HG03103 (cell line): ENCODE results near the gene PPDPF.

ENCODE experiments used
- ATAC-seq: cut with Tn5 transposase; IDR thresholded peaks from one replicate; pipeline ENCODE4 v1.9.1; 2021; ENCODE audit warnings: low read depth; ENCODE audit not compliant: unreplicated experiment

PPDPF gene

DNA sequence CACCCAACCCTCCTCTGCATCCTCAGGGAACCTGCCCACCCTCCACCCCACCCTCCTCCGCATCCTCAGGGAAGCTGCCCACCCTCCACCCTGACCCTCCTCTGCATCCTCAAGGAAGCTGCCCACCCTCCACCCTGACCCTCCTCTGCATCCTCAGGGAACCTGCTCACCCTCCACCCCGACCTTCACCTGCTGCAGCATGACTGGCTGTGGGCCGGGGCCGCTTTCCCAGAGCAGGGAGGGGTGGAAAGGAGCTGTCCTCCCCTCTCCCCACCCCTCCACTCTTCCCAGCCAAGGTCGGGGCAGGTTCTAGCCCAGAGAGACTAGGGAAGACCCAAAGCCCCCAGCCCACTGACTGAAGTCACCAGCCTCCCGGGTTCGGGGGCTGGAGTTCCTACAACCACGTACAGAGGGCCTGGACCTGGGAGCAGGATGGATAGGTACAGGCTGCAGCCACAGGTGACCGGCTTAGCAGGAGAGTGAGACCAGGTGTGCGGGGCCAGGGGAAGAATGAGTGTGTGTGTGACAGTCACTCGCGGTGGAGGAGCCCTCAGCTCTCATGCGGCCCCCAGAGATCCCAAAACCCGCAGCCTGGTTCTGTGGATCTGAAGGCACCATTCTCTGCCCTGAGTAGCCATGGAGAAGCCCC is 33.3 kb upstream of the PPDPF start:
- ATAC-seq: no peak

DNA sequence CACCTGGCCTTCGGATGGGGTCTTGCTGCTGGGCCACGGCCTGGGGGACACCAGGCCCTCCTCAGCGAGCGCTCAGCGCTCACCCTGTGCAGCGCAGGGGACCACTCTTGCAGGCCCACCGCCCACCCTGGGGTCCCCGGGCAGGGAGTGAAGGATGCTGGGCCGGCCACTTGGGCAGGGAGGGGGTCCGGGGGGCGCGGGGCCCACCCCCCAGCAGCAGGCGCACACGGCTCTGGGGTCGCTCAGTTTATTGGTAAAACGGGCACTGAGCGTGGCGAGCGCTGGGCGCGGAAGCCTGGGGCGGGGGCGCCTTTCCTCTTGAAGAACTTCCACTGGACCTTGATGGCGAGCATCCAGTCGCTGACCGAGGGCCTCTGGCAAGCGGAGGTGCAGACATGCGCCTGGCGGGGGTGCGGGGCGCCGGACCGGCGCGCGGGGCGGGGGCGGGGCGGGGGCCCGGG is 32.8 kb upstream of the PPDPF start:
- no peak for ATAC-seq

DNA sequence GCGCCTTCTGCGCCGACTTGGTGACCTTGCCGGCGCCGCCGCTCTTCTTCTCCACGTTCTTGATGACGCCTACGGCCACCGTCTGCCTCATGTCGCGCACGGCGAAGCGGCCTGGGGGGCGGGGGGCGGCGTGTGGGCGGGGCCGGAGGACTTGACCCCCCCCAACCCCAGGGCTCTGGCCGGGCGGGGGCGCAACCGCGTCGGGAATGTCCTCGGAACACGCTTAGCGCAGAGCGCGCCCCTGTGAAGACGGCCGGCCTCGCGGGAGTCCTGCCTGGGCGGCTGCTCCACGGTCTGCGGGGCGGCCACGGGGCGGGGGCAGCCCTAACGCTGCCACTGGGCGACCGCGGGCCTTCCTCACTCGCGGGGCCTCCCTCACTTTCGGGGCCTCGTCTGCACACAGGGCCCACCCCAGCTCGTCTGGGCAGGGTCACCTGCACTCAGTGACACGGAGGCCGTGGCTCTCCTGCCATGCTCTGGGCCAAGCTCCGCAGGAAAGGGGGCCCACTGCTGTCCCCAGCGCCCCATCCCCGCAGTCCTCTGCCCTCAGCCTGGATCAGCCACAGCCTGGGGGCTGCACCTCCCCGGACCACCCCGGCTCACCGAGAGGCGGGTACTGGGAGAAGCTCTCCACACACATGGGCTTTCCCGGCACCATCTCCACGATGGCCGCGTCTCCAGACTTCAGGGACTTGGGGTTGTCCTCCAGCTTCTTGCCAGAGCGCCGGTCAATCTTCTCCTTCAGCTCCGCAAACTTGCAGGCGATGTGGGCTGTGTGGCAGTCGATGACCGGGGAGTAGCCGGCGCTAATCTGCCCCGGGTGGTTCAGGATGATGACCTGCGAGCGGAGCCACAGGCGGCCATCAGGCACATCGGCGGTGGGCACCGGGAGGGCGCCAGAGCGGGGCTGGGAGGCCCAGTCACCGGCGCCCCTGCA is 32.0 kb upstream of the PPDPF start:
- ATAC-seq: no peak

DNA sequence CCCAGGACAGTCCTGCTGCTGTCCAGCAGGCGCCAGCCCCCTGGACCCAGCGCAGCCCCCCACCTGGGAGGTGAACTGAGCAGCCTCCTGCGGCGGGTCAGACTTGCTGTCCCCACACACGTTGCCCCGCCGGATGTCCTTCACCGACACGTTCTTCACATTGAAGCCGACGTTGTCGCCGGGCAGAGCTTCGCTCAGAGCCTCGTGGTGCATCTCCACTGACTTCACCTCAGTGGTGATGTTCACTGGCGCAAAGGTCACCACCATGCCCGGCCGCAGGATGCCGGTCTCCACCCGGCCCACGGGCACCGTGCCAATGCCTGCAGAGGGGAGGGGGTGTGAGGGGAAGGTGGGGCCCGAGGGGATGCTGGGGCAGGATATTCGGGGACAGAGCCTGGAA is 30.1 kb upstream of the PPDPF start:
- no peak for ATAC-seq

DNA sequence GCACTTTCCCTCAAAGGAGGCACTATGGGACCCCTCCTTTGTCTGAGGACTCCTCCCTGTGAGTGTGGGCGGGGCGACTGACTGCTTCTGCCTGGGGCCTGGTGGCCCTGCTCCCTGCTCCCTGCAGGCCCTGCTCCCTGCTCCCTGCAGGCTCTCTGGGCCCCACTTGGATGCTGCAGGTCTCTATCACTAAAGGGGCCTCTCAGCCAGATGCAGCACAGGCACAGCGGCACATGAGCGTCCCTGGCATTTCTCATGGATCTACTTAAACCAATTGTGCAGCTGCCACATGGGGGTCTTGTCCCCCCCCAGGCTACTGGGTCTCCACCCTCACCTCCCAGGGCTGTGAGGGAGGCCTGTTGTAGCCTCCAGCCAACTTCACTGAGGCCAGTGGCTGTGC is 29.5 kb upstream of the PPDPF start:
- no peak for ATAC-seq

DNA sequence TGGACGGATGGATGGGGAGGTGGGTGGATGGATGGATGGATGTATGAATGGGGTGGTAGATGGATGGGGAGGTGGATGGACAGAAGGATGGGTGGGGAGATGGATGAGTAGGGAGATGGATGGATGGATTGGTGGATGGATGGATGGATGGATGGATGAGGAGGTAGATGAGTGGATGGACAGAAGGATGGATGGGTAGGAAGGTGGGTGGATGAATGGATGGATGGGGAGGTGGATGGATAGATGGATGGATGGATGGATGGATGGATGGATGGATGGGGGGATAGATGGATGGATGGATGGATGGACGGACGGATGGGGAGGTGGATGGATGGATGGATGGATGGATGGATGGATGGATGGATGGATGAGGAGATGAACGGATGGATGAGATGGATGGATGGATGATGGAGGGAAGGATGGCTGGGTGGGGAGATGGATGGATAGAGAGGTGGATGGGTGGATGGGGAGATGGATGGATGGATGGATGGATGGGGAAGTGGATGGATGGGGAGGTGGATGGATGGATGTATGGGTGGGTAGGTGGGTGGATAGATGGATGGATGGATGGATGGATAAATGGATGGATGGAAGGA is 28.8 kb upstream of the PPDPF start:
- no peak for ATAC-seq

DNA sequence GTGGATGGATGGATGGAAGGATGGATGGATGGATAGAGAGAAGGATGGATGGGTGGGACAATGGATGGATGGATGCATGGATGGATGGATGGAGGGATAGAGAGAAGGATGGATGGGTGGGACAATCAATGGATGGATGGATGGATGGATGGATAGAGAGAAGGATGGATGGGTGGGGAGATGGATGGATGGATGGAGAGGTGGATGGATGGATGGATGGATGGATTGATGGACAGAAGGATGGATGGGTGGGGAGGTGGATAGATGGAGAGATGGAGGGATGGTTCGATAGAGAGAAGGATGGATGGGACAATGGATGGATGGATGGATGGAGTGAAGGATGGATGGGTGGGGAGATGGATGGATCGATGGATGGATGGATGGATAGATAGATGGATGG is 28.0 kb upstream of the PPDPF start:
- no peak for ATAC-seq

DNA sequence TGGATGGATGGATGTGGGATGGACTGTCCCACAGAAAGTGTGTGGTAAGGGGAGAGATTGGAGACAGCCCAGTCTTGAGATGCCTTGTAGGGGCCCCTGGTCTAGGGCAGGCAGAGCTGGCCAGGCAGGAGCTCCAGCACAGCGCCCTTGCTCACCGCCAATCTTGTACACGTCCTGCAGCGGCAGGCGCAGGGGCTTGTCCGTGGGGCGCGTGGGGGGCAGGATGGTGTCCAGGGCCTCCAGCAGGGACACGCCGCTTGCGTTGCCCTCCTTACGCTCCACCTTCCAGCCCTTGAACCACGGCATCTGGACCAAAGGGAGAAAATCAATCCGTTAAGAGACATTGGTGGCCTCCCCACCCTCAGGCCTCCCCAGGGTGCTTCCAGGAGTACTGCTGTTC is 27.6 kb upstream of the PPDPF start:
- ATAC-seq: no peak

DNA sequence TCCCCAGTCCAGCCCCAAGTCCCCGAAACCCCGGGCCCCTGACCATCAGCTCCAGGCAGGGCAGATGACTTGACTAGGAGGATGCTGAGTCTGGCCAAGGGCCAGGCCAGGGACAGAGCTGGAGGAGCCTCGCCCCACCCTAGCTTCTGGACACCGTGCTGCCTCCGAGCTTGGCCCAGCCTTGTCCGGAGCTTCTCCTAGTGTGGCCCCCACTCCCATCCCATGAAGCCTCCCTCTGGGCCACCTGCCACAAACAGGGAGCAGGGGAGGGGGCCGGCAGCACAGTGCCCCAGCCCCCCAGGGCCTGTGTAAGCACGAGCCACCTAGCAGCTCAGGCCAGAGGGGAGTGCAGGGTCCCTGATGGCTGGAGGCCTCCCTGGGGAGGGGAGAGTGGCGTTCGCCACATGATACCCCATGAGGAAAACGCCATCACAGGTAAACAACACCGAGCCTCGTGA is 27.0 kb upstream of the PPDPF start:
- no peak for ATAC-seq

DNA sequence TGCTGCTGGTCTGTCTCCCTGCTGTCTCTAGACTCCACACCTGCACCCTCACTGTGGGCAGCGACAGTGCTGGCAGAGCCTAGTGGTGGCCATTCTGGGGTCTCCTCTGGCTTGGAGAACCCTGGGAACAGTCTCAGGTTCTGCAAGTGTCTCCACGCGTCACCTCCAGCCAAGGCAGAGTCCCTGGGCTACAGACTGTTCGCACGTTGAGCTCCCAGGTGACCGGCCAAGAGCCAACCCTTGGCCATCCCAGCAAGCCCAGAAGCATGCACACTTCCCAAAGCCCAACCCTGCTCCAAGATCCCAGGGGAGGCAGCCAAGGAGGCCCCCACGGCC is 26.5 kb upstream of the PPDPF start:
- ATAC-seq: no peak

DNA sequence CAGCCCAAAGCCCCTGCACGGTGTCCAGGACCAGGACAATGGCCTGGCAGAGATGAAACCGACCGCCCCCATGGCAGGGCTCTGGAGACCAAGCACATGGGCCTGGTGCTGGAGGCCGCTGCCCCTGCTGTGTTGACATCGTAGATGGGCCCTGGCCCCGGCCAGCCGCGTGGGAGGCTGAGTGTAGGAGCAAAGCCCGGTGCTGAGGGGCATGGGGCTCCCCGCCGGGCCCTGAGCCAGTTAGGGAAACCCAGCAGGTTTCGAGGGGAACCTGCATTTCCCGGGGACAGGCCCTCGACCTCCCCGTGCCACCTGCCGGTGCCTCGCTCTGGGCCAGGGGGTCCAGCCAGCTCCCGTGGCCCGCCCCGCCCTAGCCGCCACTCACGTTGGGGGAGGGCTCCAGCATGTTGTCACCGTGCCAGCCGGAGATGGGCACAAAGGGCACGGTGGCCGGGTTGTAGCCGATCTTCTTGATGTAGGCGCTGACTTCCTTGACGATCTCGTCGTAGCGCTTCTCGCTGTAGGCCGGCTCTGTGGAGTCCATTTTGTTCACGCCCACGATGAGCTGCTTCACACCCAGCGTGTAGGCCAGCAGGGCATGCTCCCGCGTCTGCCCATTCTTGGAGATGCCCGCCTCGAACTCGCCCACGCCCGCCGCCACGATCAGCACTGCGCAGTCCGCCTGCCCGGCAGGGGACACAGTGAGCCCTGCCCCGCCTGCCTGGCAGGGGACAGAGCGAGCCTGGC is 26.0 kb upstream of the PPDPF start:
- no peak for ATAC-seq

DNA sequence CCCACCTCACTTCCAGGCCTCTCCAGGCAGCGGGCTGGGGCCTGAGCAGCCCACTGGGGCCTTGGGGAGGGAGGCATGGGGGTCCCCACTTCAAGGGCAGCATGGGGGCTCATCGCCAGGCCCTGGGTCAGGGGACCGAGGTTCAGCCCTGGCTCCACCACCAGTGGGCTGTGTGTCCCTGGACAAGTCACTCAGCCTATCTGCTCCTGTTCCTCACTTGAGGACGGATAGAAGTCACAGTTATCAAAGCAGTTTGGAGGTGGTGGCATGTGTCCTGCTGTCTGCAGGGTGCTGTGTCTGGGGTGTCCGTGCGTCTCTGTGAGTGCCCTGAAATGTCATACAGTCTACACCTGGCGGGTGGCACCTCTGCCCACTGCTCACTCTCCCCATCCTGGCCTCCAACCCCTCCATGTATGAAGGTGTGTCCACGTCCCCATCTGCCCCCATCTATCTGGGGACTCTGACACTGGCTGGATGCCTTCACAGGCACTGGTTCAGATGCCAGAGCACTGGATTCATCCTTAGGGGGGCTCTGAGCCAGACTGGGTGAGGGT is 25.3 kb upstream of the PPDPF start:
- ATAC-seq: no peak

DNA sequence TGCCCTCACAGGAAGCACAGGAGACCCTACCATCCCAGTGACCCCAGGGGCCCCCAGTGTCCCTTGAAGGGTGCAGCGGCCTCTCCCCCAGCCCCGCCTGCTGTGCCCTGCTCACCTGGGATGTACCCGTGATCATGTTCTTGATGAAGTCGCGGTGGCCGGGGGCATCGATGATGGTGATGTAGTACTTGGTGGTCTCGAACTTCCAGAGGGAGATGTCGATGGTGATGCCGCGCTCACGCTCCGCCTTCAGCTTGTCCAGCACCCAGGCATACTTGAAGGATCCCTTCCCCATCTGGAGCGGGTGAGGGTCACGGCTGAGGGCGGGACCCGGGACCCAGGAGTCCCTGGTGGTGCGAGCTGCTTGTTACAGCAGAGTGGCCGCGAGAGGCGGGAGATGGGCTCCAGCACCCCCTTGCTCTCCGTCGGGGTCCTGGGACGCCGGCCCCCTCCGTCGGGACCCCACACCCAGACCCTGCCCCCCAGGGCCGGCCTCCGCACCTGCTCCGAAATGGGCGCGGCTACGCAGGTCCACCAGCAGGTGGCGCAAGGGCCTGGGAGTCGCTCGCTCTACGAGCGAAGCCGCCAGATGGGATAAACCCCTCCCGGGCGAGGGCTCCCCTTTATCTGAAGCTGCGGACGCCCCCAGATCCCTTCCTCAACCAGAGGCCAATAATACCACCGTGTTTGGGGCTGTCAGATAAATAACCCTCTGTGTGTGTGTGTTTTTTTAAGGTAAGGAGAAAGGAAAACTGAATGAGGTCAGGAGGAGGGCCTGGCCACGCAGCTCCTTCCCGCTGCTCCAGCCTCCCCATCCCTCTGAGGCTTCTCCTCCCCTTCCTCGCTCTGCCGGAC is 24.6 kb upstream of the PPDPF start:
- no peak for ATAC-seq

DNA sequence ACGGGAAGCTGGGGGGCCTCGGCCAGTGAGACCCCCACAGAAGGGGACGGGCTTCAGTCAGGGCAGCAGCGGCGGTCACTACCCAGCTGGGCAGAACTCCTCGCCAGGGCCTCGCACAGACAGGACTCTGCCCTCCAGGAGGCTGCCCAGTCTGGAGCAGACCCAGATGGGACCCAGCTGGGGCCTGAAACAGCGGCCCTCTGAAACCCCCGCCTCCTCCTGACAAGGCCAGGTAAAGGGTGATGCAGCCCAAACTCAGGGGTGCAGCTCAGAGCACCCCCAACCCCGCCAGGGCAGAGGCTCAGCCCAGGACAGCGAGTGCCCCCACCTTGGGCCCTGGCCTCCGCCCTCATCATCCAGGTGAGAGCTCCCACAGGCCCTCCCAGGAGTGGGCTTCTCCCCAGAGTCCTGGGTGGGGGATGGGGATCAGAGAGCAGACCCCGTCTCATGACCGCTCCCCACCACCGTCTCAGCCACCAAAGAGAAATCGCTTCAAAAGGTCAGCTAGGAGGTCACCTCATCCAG is 23.9 kb upstream of the PPDPF start:
- ATAC-seq: no peak

DNA sequence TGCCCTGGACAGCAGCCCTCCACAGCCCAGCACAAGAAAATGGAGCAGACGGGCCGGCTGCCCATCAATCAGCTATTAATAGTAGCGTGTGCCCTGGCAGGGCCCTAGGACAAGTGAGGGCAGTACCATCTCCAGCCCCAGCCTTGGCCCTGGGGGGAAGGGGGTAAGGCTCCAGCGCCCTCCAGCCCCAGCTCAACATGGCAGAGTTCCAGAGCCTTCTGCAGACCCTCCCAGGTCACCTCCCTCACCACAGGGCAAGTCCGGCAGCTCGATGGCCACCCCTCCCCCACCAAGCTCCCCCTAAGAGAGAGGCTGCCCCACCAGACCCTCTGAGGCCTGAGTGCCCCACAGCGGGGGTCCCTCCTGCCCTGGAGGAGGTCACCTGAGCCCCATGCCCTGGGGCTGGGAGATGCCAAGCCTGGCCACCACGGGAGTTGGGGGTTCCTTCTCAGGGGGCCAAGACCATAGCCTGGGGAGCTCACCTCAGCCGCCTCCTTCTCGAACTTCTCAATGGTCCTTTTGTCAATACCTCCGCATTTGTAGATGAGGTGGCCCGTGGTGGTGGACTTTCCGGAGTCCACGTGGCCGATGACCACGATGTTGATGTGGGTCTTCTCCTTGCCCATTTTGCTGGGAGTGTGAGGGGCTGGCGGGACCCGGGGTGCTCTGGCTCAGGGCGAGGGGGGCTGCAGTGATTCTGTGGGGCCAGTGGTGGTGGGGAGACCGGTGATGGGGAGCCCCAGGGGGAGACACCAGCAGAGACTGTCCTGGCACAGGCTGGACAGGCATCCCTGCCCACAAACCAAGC is 23.2 kb upstream of the PPDPF start:
- no peak for ATAC-seq

DNA sequence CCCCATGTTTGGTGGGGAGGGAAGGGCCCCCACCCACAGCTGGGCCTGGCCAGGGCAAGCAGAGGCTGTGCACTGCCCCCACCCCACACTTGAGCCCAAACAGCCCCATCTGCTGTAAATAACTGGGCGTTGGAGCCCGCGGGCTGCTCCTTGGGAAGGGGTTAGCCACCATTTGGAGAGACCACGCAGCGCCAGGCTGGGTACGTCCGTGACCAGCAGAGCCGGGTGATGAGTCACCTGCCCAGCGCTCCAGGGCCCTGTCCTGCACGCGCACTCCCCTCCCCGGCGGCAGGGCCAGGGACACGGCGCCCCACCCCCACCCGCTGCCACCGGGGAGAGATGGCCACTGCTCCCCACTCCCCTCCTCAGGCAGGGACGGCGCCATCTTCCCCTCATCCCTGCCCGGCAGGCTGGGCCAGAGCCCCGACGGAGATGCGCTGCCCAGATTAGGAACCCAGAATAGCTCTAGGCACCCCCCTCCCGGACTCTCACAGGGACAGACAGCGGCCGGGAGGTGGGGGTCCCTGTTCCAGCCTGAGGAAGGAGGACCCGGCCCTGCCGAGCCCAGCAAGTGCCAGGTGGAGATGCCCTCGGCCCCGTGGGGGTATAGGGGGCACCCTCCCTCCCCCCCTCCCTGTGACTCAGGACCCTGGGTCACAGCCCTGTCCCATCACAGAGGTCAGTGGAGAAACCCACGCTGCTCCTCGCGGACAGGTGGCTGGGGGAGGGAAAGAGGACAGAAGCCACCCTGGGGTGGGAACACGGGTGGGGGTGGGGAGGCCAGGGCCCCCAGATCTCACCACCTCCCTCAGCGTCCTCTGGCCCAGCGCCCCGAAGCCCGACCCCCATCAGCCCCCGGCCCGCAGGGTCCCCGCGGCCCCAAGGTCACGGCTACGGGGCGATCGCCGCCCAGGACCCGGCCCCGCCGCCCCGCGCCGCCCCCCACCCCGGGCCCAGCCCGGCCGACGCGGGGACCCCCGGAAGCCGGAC is 22.3 kb upstream of the PPDPF start:
- ATAC-seq: no peak

DNA sequence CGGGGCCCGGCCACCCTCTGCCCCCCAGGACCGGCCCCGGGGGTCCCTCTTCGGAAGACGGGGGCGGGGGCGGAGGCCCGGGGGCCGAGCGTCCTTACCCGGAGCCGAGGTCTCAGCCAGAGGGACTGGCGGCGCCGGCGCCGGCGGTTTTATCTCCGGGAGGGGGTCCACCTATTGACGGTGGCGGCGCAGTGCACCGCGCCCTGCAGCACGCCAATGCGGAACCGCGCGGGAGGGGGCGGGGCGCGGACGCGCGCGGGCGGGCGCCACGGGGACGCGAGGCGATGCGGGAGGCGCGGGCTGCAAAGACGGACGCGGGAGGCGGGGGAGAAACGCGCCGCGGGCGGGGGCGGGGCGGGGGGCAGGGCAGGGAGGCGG is 21.6 kb upstream of the PPDPF start, which contains the start of gene EEF1A2:
Gene EEF1A2 (minus strand): TSS at position 124 of the 378 bp plus-strand sequence. CDS start 1,320 bp downstream, outside the sequence.
- no peak for ATAC-seq
